GM06990 (cell line): ENCODE data around the gene TMEM86A.
"Not testable (repeated sequence)": the region's sequence is repeated elsewhere in the genome, so short reads cannot be mapped to it uniquely, and the experiment has no call there.

Experiments
- DNase-seq: peaks from one replicate; pipeline ENCODE4 v3.0.0-alpha.2; 2011; ENCODE audit not compliant: insufficient read length; ENCODE audit errors: extremely low read depth
- H3K27me3 ChIP-seq: replicated peaks from 2 replicates; pipeline ENCODE4 v1.6.0; 2011; ENCODE audit warnings: low read length; ENCODE audit not compliant: control insufficient read depth, insufficient read depth
- H3K36me3 ChIP-seq: 2 replicates; pipeline ENCODE4 v1.5.1; 2011; ENCODE audit warnings: low read length; ENCODE audit not compliant: control insufficient read depth, insufficient read depth
- H3K4me3 ChIP-seq: replicated peaks from 2 replicates; pipeline ENCODE4 v1.5.1; 2011; ENCODE audit warnings: low read depth, mild to moderate bottlenecking, control low read depth, low read length
- TF ChIP-seq, protein P1 (sequence below): IDR thresholded peaks from 2 replicates; pipeline ENCODE4 v1.5.1; 2011; ENCODE audit warnings: low read length, control low read depth, mild to moderate bottlenecking, inconsistent platforms; ENCODE audit not compliant: insufficient read depth, poor library complexity, severe bottlenecking

Gene TMEM86A

DNA sequence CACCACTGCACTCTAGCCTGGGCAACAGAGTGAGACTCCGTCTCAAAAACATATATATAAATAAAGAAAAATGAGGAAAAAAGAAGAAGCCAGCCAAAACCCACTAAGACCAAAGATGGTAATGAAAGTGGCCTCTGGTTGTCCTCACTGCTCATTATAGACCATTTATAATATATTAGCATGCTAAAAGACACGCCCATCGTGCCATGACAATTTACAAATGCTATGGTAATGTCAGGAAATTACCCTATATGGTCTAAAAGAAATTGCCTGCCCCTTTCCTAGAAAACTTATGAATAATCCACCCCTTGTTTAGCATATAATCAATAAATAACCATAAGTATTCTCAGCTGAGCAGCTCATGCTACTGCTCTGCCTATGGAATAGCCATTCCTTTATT lies 16.1 kb upstream of the TMEM86A start:
- no peaks in the 10 kb centered on the region for H3K27me3 ChIP-seq
- DNase-seq = no peak
- TF ChIP-seq, protein P1, sequence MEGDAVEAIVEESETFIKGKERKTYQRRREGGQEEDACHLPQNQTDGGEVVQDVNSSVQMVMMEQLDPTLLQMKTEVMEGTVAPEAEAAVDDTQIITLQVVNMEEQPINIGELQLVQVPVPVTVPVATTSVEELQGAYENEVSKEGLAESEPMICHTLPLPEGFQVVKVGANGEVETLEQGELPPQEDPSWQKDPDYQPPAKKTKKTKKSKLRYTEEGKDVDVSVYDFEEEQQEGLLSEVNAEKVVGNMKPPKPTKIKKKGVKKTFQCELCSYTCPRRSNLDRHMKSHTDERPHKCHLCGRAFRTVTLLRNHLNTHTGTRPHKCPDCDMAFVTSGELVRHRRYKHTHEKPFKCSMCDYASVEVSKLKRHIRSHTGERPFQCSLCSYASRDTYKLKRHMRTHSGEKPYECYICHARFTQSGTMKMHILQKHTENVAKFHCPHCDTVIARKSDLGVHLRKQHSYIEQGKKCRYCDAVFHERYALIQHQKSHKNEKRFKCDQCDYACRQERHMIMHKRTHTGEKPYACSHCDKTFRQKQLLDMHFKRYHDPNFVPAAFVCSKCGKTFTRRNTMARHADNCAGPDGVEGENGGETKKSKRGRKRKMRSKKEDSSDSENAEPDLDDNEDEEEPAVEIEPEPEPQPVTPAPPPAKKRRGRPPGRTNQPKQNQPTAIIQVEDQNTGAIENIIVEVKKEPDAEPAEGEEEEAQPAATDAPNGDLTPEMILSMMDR = no peak
- H3K36me3 ChIP-seq = no peaks in the 10 kb centered on the region
- H3K4me3 ChIP-seq = no peak overlapping the region

DNA sequence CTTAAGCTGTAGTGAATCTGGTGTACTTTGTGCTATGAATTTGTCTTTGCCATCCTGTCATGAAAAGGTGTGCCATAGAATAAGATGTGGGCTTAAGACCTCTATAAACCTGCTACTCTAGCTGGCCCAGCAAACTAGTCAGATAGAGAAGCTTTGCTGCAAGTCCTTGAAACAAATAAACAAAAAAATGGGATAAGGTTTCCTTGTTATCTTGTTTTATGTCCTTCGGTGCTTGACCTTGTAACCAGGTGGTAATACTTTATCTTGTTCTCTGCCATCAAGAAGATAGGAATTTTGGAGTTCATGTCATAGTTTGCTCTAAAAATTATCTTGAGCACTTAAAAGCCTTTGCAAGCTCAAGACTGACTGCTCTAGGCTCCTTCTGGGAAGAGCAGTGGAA lies 14.3 kb upstream of the TMEM86A start:
- no peaks in the 10 kb centered on the region for H3K36me3 ChIP-seq
- no peak overlapping the region for H3K4me3 ChIP-seq
- H3K27me3 ChIP-seq = no peaks in the 10 kb centered on the region
- no peak for DNase-seq
- TF ChIP-seq, protein P1 = no peak

DNA sequence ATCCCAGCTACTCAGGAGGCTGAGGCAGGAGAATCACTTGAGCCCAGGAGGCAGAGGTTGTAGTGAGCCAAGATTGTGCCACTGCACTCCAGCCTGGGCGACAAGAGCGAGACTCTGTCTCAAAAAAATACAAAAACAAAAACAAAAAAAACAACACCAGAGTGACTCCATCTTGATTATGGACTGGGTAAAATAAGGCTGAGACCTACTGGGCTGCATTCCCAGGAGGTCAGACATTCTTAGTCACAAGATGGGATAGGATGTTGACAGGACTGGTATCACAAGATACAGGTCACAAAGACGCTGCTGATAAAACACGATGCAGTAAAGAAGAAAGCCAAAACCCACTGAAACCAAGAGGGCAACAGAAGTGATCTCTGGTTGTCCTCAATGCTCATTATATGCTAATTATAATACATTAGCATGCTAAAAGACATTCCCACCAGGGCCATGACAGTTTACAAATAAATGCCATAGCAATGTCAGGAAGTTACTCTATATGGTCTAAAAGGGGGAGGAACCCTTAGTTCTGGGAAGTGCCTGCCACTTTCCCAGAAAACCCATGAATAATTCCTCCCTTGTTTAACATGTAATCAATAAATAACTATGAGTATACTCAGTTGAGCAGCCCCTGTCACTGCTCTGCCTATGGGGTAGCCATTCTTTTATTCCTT lies 7.0 kb upstream of the TMEM86A start:
- H3K27me3 ChIP-seq, H3K36me3 ChIP-seq, DNase-seq: not testable (repeated sequence)

DNA sequence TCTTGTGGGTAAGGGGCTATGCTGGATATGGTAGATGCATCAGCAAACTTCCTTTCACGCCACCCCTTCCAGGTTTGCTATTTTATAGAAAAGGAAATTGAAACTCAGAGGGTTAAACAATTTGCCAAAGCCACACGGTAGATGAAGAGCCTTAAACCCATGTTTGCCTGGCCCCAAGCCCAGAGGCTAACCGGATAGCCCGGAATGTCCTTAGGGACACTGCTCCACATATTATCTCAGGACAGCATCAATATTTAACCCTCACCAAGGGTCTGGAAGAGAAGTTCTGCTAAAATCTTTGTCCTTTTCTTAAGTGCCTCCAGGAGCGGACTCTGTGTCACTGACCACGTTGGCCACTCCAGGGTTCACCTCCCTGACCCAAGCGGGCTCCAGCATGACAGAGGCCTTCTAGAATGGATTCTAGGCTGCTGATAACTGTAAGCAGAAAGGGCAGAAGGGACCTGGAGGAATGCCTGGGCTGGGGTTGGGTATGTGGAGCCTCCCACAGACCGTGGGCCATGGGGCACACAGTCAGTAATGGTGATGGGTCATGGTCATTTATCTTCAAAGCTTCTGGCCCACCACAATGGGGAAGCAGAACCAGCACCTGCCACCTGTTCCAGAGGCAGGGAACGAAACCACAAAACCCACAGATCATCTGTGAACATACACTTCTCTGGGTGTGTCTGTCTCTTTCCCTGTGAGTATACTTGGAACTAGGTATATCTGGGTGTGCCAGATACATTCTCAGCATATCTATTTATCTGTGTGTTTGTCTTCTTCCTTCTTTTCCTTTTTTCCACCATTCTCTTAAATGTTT lies 5.4 kb upstream of the TMEM86A start:
- DNase-seq = no peak
- no peak overlapping the region for H3K4me3 ChIP-seq
- H3K36me3 ChIP-seq = no peaks in the 10 kb centered on the region
- no peaks in the 10 kb centered on the region for H3K27me3 ChIP-seq
- TF ChIP-seq, protein P1 = no peak

More for the DNA sequence above, 7.0 kb upstream of the TMEM86A start:
- H3K4me3 ChIP-seq = not testable (repeated sequence)

DNA sequence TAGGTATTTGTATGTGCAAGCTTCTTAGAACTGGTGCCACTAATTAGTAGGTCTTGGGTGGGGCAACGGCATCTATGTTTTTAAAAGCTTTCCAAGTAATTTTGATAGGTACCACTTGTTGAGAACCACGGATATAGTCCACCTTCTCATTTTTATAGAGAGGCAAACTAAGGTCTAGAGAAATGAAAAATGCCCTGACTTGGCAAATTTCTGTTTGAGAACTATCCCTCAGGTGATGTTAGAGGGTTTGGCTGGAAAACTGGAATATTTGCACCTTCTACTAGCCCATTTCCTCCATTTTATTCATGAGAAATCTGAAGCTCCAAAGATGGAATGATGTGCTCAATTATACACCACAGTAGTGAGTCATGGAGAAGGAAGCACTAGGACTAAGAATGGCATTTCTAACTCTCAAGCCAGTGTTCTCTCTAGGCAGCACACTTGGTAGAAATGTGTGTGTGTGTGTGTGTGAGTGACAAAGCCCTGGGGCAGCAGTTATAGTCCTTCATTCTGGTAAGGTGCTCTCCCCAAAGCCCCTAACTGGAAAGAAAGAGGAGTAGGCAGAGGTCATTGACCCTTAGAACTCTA lies 1.8 kb upstream of the TMEM86A start:
- DNase-seq = no peak
- TF ChIP-seq, protein P1 = no peak

DNA sequence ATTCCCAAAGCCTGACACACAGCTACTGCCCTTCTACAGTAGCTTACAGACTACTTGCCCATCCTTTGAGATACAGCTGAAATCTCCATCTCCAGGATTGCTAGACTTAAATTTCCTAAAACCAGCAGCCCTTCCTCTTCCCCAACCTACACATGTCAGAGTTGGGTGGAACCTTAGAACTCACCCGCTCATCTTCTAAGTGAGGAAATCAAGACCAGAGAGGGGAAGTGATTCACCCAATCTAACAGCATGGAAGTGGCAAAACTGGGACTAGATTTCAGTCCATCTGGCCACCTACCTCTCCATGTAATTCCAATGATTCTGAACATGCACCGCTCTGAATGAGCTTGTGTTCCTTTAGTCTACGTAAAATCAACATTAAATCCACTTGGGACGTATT lies 1.0 kb upstream of the TMEM86A start:
- Histone ChIP-seq H3K27me3 (no peaks in the 10 kb centered on the region; the same call in 1 of the 2 replicates), H3K36me3 (no peaks in the 10 kb centered on the region), H3K4me3 (no peak overlapping the region)
- TF ChIP-seq, protein P1 = no peak
- no peak for DNase-seq

More for the DNA sequence above, 1.8 kb upstream of the TMEM86A start:
- Histone ChIP-seq H3K27me3 (no peaks in the 10 kb centered on the region; the same call in 1 of the 2 replicates), H3K4me3 (no peak overlapping the region), H3K36me3 (no peaks in the 10 kb centered on the region)
